Glutamatergic neuron (in vitro differentiated cells): Measurements from ENCODE around the gene C1orf232. TPM values are rescaled to one million over a fixed set of nuclear protein-coding genes. Genes with fewer than 3 reads are reported as not detected.

ENCODE experiments used
- DNase-seq: peaks from one replicate; pipeline ENCODE4 v3.0.0; 2022
- H3K27ac Mint-ChIP-seq: one replicate; pipeline ENCODE4 v1.8.0; 2020; ENCODE audit warnings: mild to moderate bottlenecking, mixed read lengths, inconsistent platforms; ENCODE audit not compliant: unreplicated experiment
- H3K27me3 Mint-ChIP-seq: one replicate; pipeline ENCODE4 v1.8.0; 2020; ENCODE audit warnings: mild to moderate bottlenecking, moderate library complexity, mixed read lengths, inconsistent platforms; ENCODE audit not compliant: unreplicated experiment
- H3K36me3 Mint-ChIP-seq: one replicate; pipeline ENCODE4 v1.8.0; 2020; ENCODE audit warnings: mild to moderate bottlenecking, mixed read lengths, inconsistent platforms; ENCODE audit not compliant: unreplicated experiment
- H3K4me1 Mint-ChIP-seq: one replicate; pipeline ENCODE4 v1.8.0; 2020; ENCODE audit warnings: mild to moderate bottlenecking, low read depth, mixed read lengths, inconsistent platforms; ENCODE audit not compliant: unreplicated experiment
- H3K4me3 Mint-ChIP-seq: one replicate; pipeline ENCODE4 v1.8.0; 2020; ENCODE audit warnings: mild to moderate bottlenecking, mixed read lengths, inconsistent platforms; ENCODE audit not compliant: unreplicated experiment
- H3K9me3 Mint-ChIP-seq: one replicate; pipeline ENCODE4 v1.8.0; 2020; ENCODE audit warnings: mild to moderate bottlenecking, moderate library complexity, mixed read lengths, inconsistent platforms; ENCODE audit not compliant: unreplicated experiment
- CTCF ChIP-seq: fragments of 200-600 bp; sonication (generic); IDR thresholded peaks from one replicate; pipeline ENCODE4 v1.5.0; 2021; ENCODE audit not compliant: partially characterized antibody, unreplicated experiment
- total RNA-seq: library from RNA; stranded (reverse); fragmentation: NEBNext Ultra II Directional; extraction: Animal tissue kit (Norgen Biotek cat#: 25700); gene quantifications from one replicate; pipeline ENCODE4 v1.2.1, GENCODE V29; 2021; ENCODE audit not compliant: unreplicated experiment

Gene C1orf232
- total RNA-seq, 1 donor from 2014 or later = not detected

DNA sequence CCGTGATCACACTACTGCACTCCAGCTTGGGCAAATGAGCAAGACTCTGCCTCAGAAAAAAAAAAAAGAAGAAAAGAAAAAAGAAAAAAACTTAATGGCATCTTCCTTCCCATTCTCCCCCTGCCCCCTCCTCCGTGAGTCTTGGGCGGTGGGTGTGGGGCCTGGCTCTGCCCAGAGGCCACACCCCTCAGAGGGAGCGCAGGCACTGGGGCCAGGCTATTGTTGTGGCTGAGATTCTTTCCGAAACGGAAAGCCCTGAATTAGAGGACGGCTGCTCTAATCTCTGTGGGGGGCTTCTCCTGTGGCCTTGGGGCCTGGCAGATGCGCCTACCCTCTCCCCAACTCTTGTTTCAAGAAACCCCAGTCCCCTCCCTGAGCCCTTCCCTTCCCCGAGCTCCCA, 14.0 kb downstream of the C1orf232 start:
- peak overlapping the region; percentile 49 for H3K4me3 Mint-ChIP-seq

GRCh38 chr1:26153966-26154532, 14.7 kb downstream of the C1orf232 start:
- Mint-ChIP-seq H3K36me3 (no peaks in the 10 kb centered on the region), H3K4me1 (peaks cover 18% of the 10 kb centered on the region), H3K27me3 (peaks cover 5% of the 10 kb centered on the region), H3K4me3 (no peak overlapping the region), H3K9me3 (no peaks in the 10 kb centered on the region), H3K27ac (no peak overlapping the region)
- no peak for TF ChIP-seq CTCF
- DNase-seq = no peak

More for the DNA sequence above, 14.0 kb downstream of the C1orf232 start:
- TF ChIP-seq CTCF = no peak
- DNase-seq = no peak
- Mint-ChIP-seq H3K9me3 (peaks cover under 1% of the 10 kb centered on the region), H3K36me3 (no peaks in the 10 kb centered on the region), H3K27ac (no peak overlapping the region), H3K4me1 (peaks cover 21% of the 10 kb centered on the region), H3K27me3 (peaks cover 5% of the 10 kb centered on the region)

DNA sequence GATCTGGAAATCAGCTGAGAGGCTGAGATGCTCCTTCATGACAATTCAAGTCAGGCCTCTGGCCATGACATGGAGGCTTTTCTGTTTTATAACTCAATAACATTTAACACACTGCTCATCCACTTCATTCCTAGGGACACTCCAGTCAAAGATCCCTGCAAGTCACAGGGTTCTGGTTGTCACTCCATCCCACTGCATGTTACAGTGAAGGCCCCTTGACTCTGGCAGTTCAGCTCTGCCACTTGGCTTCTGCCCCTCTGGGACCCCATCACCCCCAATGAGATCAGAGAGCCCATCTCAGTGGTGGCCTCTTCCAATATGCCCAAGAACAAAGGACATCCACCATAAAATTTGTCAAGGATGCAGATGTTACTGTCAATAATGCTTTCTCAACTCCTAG, 19.9 kb downstream of the C1orf232 start:
- Mint-ChIP-seq H3K27ac (no peak overlapping the region), H3K27me3 (no peaks in the 10 kb centered on the region), H3K9me3 (no peaks in the 10 kb centered on the region), H3K4me1 (peaks cover 10% of the 10 kb centered on the region), H3K4me3 (no peak overlapping the region), H3K36me3 (no peaks in the 10 kb centered on the region)
- TF ChIP-seq CTCF = no peak
- no peak for DNase-seq

DNA sequence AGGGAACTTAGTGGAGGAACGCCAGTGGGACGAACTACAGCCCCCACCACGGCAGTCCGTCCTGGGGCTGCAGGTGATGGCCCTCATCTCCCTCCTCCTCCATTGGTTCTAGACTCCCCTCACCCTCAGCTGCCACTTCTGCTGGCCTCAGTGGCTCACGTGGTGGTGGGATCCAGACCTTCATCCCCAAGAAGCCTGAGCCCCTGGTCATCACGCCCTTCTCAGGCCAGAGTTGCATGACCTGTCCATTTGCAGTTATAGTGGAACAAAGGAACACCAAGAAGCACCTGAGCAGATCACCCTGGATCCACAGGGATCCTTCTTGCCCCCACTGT, 22.8 kb downstream of the C1orf232 start:
- Mint-ChIP-seq H3K27ac (no peak overlapping the region), H3K27me3 (no peaks in the 10 kb centered on the region), H3K4me1 (no peaks in the 10 kb centered on the region), H3K4me3 (no peak overlapping the region), H3K36me3 (no peaks in the 10 kb centered on the region), H3K9me3 (no peaks in the 10 kb centered on the region)
- no peak for DNase-seq
- TF ChIP-seq CTCF = no peak

GRCh38 chr1:26145041-26145959, 23.5 kb downstream of the C1orf232 start:
- peak; percentile 80 for TF ChIP-seq CTCF
- no peaks in the 10 kb centered on the region for H3K9me3 Mint-ChIP-seq
- no peaks in the 10 kb centered on the region for H3K36me3 Mint-ChIP-seq
- H3K27ac Mint-ChIP-seq = no peak overlapping the region
- no peak overlapping the region for H3K4me3 Mint-ChIP-seq
- no peaks in the 10 kb centered on the region for H3K4me1 Mint-ChIP-seq
- peak; percentile 81 for DNase-seq
- H3K27me3 Mint-ChIP-seq = no peaks in the 10 kb centered on the region
